ENCODE data around the gene FOXJ3. TPM values are rescaled to one million over a fixed set of nuclear protein-coding genes. Genes with fewer than 3 reads are reported as not detected.
A peak's percentile ranks its signal among the peaks of the same experiment; 100 is the strongest.

The FOXJ3 gene
- total RNA-seq, 4 donors from 2014 or later: 39.4 to 81.0 (median 56.3) TPM

GRCh38 chr1:42172381-42173133 is 162.5 kb downstream of the FOXJ3 start:
- intact Hi-C loops (cut with DNase I; ENCODE audit: low total_unique reads): loop anchor here (1.0 to 10.0 kb wide), 3 partner anchors 25 to 598 kb away; partner anchors contain the start of genes PPCS and ZMYND12
- Histone ChIP-seq H3K36me3 (no peaks in the 10 kb centered on the region), H3K27me3 (no peaks in the 10 kb centered on the region), H3K4me3 (no peak overlapping the region), H3K4me1 (peaks cover 13 to 18% of the 10 kb centered on the region in 2 donors), H3K27ac (peak overlapping the region; percentile 2 to 60 (median 39)), H3K9me3 (no peaks in the 10 kb centered on the region)
- DNase-seq: peak in 1 of 2 donors; percentile 45
- peak in 1 of 2 donors; percentile 54 for ATAC-seq
- TF ChIP-seq POLR2A (IDR thresholded peaks at IDR 0.05) (no peak), CTCF (IDR thresholded peaks at IDR 0.05 in 4 of 5, conservative IDR thresholded peaks at IDR 0.05 in 1 of 5) (no peak)
- in situ Hi-C loops (cut with MboI; ENCODE audit: low sequenced_read_pairs in 4 of 4): loop anchor here in 2 of 4 donors (10.0 kb wide), 2 partner anchors 152 to 598 kb away; no protein-coding TSS in a partner anchor

- no peaks in the 10 kb centered on the region for H3K36me3 ChIP-seq
- H3K9me3 ChIP-seq: no peaks in the 10 kb centered on the region
- H3K4me1 ChIP-seq: peaks cover 13 to 18% of the 10 kb centered on the region in 2 donors
- no peak overlapping the region for H3K27ac ChIP-seq
- TF ChIP-seq CTCF (IDR thresholded peaks at IDR 0.05 in 4 of 5, conservative IDR thresholded peaks at IDR 0.05 in 1 of 5): no peak
- TF ChIP-seq POLR2A (IDR thresholded peaks at IDR 0.05): no peak
- H3K27me3 ChIP-seq: no peaks in the 10 kb centered on the region
- no peak for ATAC-seq
- no peak overlapping the region for H3K4me3 ChIP-seq
- intact Hi-C loops (cut with DNase I; ENCODE audit: low total_unique reads): loop anchor here (2.0 to 10.0 kb wide), 2 partner anchors 283 to 597 kb away; partner anchors contain the start of genes PPCS and ZMYND12
- in situ Hi-C loops (cut with MboI; ENCODE audit: low sequenced_read_pairs in 4 of 4): loop anchor here in 2 of 4 donors (10.0 kb wide), 2 partner anchors 153 to 597 kb away; no protein-coding TSS in a partner anchor
- no peak for DNase-seq
Measured at GRCh38 chr1:42171679-42172266, 163.3 kb downstream of the FOXJ3 start.

- no peak overlapping the region for H3K27ac ChIP-seq
- no peaks in the 10 kb centered on the region for H3K9me3 ChIP-seq
- in situ Hi-C loops (cut with MboI; ENCODE audit: low sequenced_read_pairs in 4 of 4): loop anchor here in 2 of 4 donors (10.0 kb wide), 2 partner anchors 154 to 596 kb away; no protein-coding TSS in a partner anchor
- intact Hi-C loops (cut with DNase I; ENCODE audit: low total_unique reads): loop anchor here (10.0 kb wide), 1 partner anchor 284 kb away; the partner anchor contains the start of genes PPCS and ZMYND12
- DNase-seq (no peak), ATAC-seq (no peak)
- H3K4me3 ChIP-seq: no peak overlapping the region
- H3K27me3 ChIP-seq: no peaks in the 10 kb centered on the region
- no peak for TF ChIP-seq POLR2A (IDR thresholded peaks at IDR 0.05)
- no peak for TF ChIP-seq CTCF (IDR thresholded peaks at IDR 0.05 in 4 of 5, conservative IDR thresholded peaks at IDR 0.05 in 1 of 5)
- H3K36me3 ChIP-seq: no peaks in the 10 kb centered on the region
- peaks cover 14 to 18% of the 10 kb centered on the region in 2 donors for H3K4me1 ChIP-seq
Measured at GRCh38 chr1:42170779-42171621, 164.0 kb downstream of the FOXJ3 start.

- no peak for ATAC-seq
- Histone ChIP-seq H3K27ac (no peak overlapping the region), H3K4me3 (no peak overlapping the region), H3K4me1 (peaks cover 18 to 22% of the 10 kb centered on the region in 2 donors), H3K9me3 (no peaks in the 10 kb centered on the region), H3K27me3 (no peaks in the 10 kb centered on the region), H3K36me3 (no peaks in the 10 kb centered on the region)
- no peak for DNase-seq
- intact Hi-C loops (cut with DNase I; ENCODE audit: low total_unique reads): no loop called here
- in situ Hi-C loops (cut with MboI; ENCODE audit: low sequenced_read_pairs in 4 of 4): loop anchor here in 1 of 4 donors (10.0 kb wide), 1 partner anchor 594 kb away; no protein-coding TSS in a partner anchor
- no peak for TF ChIP-seq POLR2A (IDR thresholded peaks at IDR 0.05)
- no peak for TF ChIP-seq CTCF (IDR thresholded peaks at IDR 0.05 in 4 of 5, conservative IDR thresholded peaks at IDR 0.05 in 1 of 5)
Measured at GRCh38 chr1:42168763-42169162, 166.3 kb downstream of the FOXJ3 start.
